WERI-Rb-1 (cell line): Measurements from ENCODE around the gene RHEBL1.

ENCODE experiments used
- DNase-seq: peaks from one replicate; pipeline ENCODE4 v3.0.0-alpha.2; 2020
- H3K27ac ChIP-seq: fragments of 250-450 bp; sonication (Bioruptor Pico); 2 replicates; pipeline ENCODE4 v1.5.1; 2020; ENCODE audit warnings: mild to moderate bottlenecking, moderate library complexity
- H3K27me3 ChIP-seq: fragments of 250-450 bp; sonication (Bioruptor Pico); 2 replicates; pipeline ENCODE4 v1.5.1; 2021; ENCODE audit warnings: mild to moderate bottlenecking, low read depth, moderate library complexity; ENCODE audit not compliant: insufficient read depth, severe bottlenecking
- H3K36me3 ChIP-seq: fragments of 250-450 bp; sonication (Bioruptor Pico); 2 replicates; pipeline ENCODE4 v1.5.1; 2020; ENCODE audit warnings: mild to moderate bottlenecking, moderate library complexity
- H3K4me3 ChIP-seq: 2 replicates; pipeline ENCODE4 v1.5.1; 2011; ENCODE audit warnings: low read depth, mild to moderate bottlenecking, control low read depth, low read length
- H3K9me3 ChIP-seq: fragments of 250-450 bp; sonication (Bioruptor Pico); 2 replicates; pipeline ENCODE4 v1.5.1; 2021; ENCODE audit warnings: mild to moderate bottlenecking, moderate library complexity; ENCODE audit not compliant: severe bottlenecking
- CTCF ChIP-seq: IDR thresholded peaks from 2 replicates; pipeline ENCODE4 v1.5.1; 2011; ENCODE audit warnings: low read depth, mild to moderate bottlenecking, control low read depth, inconsistent platforms, low read length

The RHEBL1 gene

GRCh38 chr12:49022558-49023178 is 47.1 kb downstream of the RHEBL1 start:
- Histone ChIP-seq H3K9me3 (no peaks in the 10 kb centered on the region), H3K27ac (no peak overlapping the region), H3K4me3 (no peak overlapping the region), H3K27me3 (no peaks in the 10 kb centered on the region), H3K36me3 (peaks cover 62% of the 10 kb centered on the region)
- no peak for TF ChIP-seq CTCF
- no peak for DNase-seq

GRCh38 chr12:49021292-49021915 is 48.4 kb downstream of the RHEBL1 start:
- Histone ChIP-seq H3K27ac (no peak overlapping the region), H3K4me3 (no peak overlapping the region), H3K9me3 (no peaks in the 10 kb centered on the region), H3K27me3 (no peaks in the 10 kb centered on the region), H3K36me3 (peaks cover 52% of the 10 kb centered on the region)
- no peak for TF ChIP-seq CTCF
- DNase-seq: no peak

GRCh38 chr12:49020441-49020840 is 49.3 kb downstream of the RHEBL1 start:
- no peak for TF ChIP-seq CTCF
- no peaks in the 10 kb centered on the region for H3K9me3 ChIP-seq
- no peaks in the 10 kb centered on the region for H3K27me3 ChIP-seq
- no peak overlapping the region for H3K4me3 ChIP-seq
- H3K27ac ChIP-seq: no peak overlapping the region
- H3K36me3 ChIP-seq: peaks cover 42% of the 10 kb centered on the region
- DNase-seq: no peak

GRCh38 chr12:49019443-49020324 is 50.1 kb downstream of the RHEBL1 start:
- peak; percentile 73 for TF ChIP-seq CTCF
- Histone ChIP-seq H3K4me3 (no peak overlapping the region), H3K9me3 (no peaks in the 10 kb centered on the region)

GRCh38 chr12:49019120-49019430 is 50.7 kb downstream of the RHEBL1 start:
- peaks cover 29% of the 10 kb centered on the region for H3K36me3 ChIP-seq
- no peak for DNase-seq
- H3K4me3 ChIP-seq: peak overlapping the region; percentile 80
- no peak for TF ChIP-seq CTCF
- peak overlapping the region; percentile 78 for H3K27ac ChIP-seq
- H3K27me3 ChIP-seq: no peaks in the 10 kb centered on the region
- no peaks in the 10 kb centered on the region for H3K9me3 ChIP-seq

More at GRCh38 chr12:49019443-49020324, 50.1 kb downstream of the RHEBL1 start:
- H3K36me3 ChIP-seq: peaks cover 35% of the 10 kb centered on the region
- H3K27me3 ChIP-seq: no peaks in the 10 kb centered on the region
- H3K27ac ChIP-seq: peak overlapping the region; percentile 47
- DNase-seq: peak; percentile 61
